Progenitor cell of endocrine pancreas (in vitro differentiated cells): ENCODE results near the gene SCFD2. TPM values are rescaled to one million over a fixed set of nuclear protein-coding genes. Genes with fewer than 3 reads are reported as not detected.

Source experiments
- DNase-seq: peaks from one replicate; pipeline ENCODE4 v3.0.0; 2021; ENCODE audit warnings: low spot score; ENCODE audit not compliant: unreplicated experiment
- H3K27ac Mint-ChIP-seq: 2 replicates; pipeline ENCODE4 v1.8.0; 2021; ENCODE audit warnings: mild to moderate bottlenecking, moderate library complexity, mixed read lengths
- H3K27me3 Mint-ChIP-seq: 2 replicates; pipeline ENCODE4 v1.8.0; 2021; ENCODE audit warnings: mixed read lengths
- H3K36me3 Mint-ChIP-seq: 2 replicates; pipeline ENCODE4 v1.8.0; 2022; ENCODE audit warnings: mixed read lengths; ENCODE audit not compliant: insufficient read depth
- H3K4me1 Mint-ChIP-seq: 2 replicates; pipeline ENCODE4 v1.8.0; 2021; ENCODE audit warnings: low read depth, mixed read lengths
- H3K4me3 Mint-ChIP-seq: 2 replicates; pipeline ENCODE4 v1.8.0; 2021; ENCODE audit warnings: low read depth, mild to moderate bottlenecking, moderate library complexity, mixed read lengths
- H3K9me3 Mint-ChIP-seq: 2 replicates; pipeline ENCODE4 v1.8.0; 2021; ENCODE audit warnings: low read depth, mixed read lengths
- CTCF ChIP-seq: fragments of 200-600 bp; sonication (generic); IDR thresholded peaks from one replicate; pipeline ENCODE4 v1.5.0; 2021; ENCODE audit warnings: antibody characterized with exemption, mild to moderate bottlenecking; ENCODE audit not compliant: unreplicated experiment
- total RNA-seq: library from RNA; stranded (reverse); gene quantifications from 2 replicates; pipeline ENCODE4 v1.2.1, GENCODE V29; 2021

Gene SCFD2
- total RNA-seq, 1 donor from 2014 or later, result 12.5 TPM

DNA sequence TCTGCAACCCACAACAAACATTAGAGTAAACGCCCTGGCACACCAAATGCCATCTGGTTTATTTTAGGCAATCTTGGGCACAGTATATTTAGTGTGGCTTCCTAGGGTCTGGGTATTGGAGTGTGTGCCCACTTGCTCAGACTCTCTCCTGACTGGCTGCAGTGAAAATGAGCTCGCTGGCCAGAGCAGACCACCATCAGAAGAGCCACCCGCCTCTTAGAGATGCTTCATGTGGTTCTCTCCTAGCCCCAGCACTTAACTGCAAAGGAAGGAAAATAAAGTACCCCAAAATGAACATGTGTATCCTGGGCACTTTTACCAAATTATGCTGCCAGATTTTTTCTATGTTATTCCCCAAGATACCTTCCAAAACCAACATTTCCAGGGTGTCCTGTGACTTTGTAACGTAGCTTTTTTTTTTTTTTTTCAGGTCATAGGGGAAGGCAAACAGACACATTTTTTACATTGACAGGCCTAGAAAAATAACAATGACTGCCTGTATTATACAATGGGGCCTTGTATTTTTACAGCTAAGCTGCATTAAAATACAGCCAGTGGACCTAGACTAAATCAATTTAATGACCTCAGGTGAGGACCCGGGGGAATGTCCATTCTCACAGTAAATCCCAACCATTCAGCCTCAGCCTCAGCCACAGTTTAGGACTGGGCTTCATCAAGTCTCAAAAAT, 310.0 kb downstream of the SCFD2 start:
- peaks cover 3% of the 10 kb centered on the region for H3K36me3 Mint-ChIP-seq
- H3K27me3 Mint-ChIP-seq, result no peaks in the 10 kb centered on the region
- peaks cover 8% of the 10 kb centered on the region for H3K9me3 Mint-ChIP-seq
- H3K27ac Mint-ChIP-seq, result peak overlapping the region; percentile 81
- TF ChIP-seq CTCF, result no peak
- peaks cover 30% of the 10 kb centered on the region for H3K4me1 Mint-ChIP-seq
- no peak overlapping the region for H3K4me3 Mint-ChIP-seq
- no peak for DNase-seq

GRCh38 chr4:53055274-53055673, 310.6 kb downstream of the SCFD2 start:
- Mint-ChIP-seq H3K9me3 (peaks cover 8% of the 10 kb centered on the region), H3K4me1 (peaks cover 30% of the 10 kb centered on the region), H3K27me3 (no peaks in the 10 kb centered on the region), H3K36me3 (peaks cover 3% of the 10 kb centered on the region), H3K27ac (peak overlapping the region; percentile 81), H3K4me3 (no peak overlapping the region)
- no peak for DNase-seq
- no peak for TF ChIP-seq CTCF

GRCh38 chr4:53050361-53050774, 315.5 kb downstream of the SCFD2 start:
- no peak for TF ChIP-seq CTCF
- Mint-ChIP-seq H3K4me3 (no peak overlapping the region), H3K36me3 (peaks cover 2% of the 10 kb centered on the region), H3K4me1 (peaks cover 13% of the 10 kb centered on the region), H3K9me3 (peaks cover 3% of the 10 kb centered on the region), H3K27me3 (no peaks in the 10 kb centered on the region), H3K27ac (no peak overlapping the region)
- no peak for DNase-seq

DNA sequence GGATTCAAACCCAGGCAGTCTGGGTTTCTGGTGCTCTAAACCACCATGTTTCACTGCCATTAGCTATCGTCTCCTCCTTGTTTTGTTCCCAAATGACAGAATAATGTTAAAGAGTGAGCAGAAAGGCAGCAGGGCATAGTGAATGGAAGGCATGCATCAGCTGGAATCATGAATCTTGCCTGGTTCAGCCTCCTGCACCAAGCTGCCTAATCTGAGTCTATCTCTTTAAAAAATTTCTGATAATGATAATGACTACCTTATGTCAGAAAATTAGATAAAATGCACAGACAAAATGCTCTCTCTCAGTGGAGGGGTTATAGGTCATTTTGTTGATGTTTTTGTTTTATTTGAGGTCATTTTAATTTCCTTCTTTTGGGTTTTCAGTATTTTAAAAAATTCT, 316.3 kb downstream of the SCFD2 start:
- DNase-seq, result no peak
- H3K9me3 Mint-ChIP-seq, result peaks cover 3% of the 10 kb centered on the region
- peaks cover 2% of the 10 kb centered on the region for H3K36me3 Mint-ChIP-seq
- H3K27ac Mint-ChIP-seq, result no peak overlapping the region
- H3K4me1 Mint-ChIP-seq, result peaks cover 6% of the 10 kb centered on the region
- no peaks in the 10 kb centered on the region for H3K27me3 Mint-ChIP-seq
- H3K4me3 Mint-ChIP-seq, result no peak overlapping the region
- TF ChIP-seq CTCF, result no peak

DNA sequence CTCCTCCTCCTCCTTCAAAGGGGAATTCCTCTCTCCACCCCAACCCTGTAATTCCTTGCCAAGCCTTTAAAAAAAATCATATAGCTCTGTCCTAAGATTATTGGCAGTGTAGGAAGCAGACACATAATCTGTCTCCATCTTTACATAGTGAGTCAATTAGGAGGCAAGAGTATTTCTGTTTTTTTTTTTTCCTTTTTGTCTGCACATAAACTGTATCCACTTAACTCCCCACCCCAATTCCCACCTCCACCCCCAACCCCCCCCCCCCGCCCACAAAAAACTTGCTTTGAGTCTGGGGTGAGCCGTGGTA, 321.3 kb downstream of the SCFD2 start:
- H3K27ac Mint-ChIP-seq, result no peak overlapping the region
- no peaks in the 10 kb centered on the region for H3K36me3 Mint-ChIP-seq
- no peaks in the 10 kb centered on the region for H3K9me3 Mint-ChIP-seq
- H3K27me3 Mint-ChIP-seq, result no peaks in the 10 kb centered on the region
- H3K4me3 Mint-ChIP-seq, result no peak overlapping the region
- H3K4me1 Mint-ChIP-seq, result peaks cover 9% of the 10 kb centered on the region
- no peak for TF ChIP-seq CTCF
- no peak for DNase-seq
